GM12875 (cell line): ENCODE data around the gene TRIP12.
"Not testable (repeated sequence)": the region's sequence is repeated elsewhere in the genome, so short reads cannot be mapped to it uniquely, and the experiment has no call there.

Source experiments
- H3K4me3 ChIP-seq: one replicate; pipeline ENCODE4 v1.5.1; 2011; ENCODE audit warnings: low read depth, low read length, control low read depth
- TF ChIP-seq, protein P1 (sequence below): IDR thresholded peaks from 2 replicates; pipeline ENCODE4 v1.5.1; 2011; ENCODE audit warnings: low read depth, mild to moderate bottlenecking, control low read depth, inconsistent platforms, low read length, moderate library complexity, borderline replicate concordance; ENCODE audit not compliant: insufficient read depth

Gene TRIP12

DNA sequence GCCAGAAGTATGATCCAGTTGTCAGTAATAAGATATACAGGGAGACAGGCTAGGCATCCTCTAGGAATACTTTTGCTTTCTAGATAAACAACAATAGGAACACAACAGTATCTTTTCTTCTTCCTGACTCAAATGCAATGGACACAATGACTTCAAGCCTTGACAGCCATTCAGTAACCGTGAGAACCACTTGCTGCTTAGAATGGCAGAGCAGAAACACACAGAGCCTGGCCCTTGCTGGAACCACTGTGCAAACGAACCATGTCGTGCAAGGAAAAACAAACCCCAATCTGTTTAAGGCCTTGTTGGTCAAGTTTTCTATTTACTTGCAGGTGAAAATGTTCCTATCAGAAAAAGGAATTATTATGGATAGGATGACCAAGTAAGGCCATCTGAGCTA is 18.8 kb downstream of the TRIP12 start:
- TF ChIP-seq, protein P1, sequence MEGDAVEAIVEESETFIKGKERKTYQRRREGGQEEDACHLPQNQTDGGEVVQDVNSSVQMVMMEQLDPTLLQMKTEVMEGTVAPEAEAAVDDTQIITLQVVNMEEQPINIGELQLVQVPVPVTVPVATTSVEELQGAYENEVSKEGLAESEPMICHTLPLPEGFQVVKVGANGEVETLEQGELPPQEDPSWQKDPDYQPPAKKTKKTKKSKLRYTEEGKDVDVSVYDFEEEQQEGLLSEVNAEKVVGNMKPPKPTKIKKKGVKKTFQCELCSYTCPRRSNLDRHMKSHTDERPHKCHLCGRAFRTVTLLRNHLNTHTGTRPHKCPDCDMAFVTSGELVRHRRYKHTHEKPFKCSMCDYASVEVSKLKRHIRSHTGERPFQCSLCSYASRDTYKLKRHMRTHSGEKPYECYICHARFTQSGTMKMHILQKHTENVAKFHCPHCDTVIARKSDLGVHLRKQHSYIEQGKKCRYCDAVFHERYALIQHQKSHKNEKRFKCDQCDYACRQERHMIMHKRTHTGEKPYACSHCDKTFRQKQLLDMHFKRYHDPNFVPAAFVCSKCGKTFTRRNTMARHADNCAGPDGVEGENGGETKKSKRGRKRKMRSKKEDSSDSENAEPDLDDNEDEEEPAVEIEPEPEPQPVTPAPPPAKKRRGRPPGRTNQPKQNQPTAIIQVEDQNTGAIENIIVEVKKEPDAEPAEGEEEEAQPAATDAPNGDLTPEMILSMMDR: no peak

DNA sequence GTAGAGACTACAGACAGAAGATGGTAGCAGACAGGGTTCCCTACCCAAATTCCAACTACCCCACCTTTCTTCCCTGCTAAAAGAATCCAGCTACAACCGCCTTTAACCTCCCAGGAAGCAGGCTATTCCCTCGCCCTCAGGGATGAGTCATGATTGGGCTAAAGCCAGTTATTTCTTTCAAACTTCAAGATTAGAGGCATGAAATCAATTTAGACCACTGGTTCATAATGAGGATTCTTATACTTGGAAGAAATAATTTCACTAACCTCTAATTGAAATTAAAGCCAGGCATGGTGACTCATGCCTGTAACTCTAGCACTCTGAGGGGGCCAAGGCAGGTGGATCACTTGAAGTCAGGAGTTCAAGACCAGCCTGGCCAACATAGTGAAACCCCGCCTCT is 20.0 kb downstream of the TRIP12 start:
- no peak overlapping the region for H3K4me3 ChIP-seq
- TF ChIP-seq, protein P1: no peak

More for the DNA sequence above, 18.8 kb downstream of the TRIP12 start:
- H3K4me3 ChIP-seq: no peak overlapping the region

DNA sequence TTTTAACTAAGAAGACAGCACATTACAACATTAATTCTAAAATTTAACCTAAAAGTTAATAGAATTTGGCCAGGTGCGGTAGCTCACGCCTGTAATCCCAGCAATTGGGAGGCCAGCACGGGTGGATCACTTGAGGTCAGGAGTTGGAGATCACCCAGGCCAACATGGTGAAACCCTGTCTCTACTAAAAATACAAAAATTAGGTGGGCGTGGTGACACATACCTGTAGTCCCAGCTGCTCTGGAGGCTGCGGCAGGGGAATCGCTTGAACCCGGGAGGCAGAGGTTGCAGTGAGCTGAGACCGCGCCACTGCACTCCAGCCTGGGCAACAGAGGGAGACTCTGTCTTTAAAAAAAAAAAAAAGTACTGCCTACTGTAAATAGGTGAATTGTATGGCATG is 21.3 kb downstream of the TRIP12 start:
- H3K4me3 ChIP-seq: not testable (repeated sequence)

DNA sequence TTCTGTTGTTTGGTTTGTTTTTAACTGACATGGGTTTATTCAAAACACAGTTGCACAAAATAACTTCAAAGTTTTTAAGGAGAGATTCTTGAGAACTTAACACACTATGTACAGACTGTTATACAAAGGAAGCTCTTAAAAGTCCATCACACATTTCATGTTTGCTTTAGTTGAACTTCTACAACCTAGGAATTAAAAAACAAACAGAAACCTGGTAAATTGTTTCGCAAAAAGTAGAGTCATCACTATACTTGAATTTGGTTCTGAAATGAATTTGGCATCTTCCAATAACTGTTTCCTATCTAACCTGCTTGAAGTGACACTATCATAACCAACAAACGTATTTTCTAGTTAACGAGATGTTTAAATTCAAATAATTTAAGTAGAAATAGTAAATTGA is 21.8 kb downstream of the TRIP12 start:
- TF ChIP-seq, protein P1: no peak
- H3K4me3 ChIP-seq: no peak overlapping the region

DNA sequence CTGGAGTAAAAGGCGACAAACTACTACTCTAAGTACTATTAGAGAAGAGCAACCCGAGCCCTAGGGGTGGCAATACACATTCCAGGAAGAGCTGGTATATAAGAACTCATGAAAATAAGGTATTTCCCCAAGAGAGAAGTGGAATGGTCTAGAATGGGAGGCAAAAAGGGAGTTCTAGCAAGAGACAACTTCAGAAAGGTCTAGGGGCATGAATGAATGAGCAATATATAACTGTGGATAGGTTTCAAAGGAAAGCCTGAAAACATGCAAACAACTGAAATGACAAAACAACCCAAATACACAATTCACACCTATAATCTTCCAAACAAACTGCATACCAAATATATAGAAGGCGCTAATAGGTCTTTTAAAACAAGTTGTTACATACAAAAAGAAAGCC is 22.2 kb downstream of the TRIP12 start:
- no peak overlapping the region for H3K4me3 ChIP-seq
- TF ChIP-seq, protein P1: no peak

DNA sequence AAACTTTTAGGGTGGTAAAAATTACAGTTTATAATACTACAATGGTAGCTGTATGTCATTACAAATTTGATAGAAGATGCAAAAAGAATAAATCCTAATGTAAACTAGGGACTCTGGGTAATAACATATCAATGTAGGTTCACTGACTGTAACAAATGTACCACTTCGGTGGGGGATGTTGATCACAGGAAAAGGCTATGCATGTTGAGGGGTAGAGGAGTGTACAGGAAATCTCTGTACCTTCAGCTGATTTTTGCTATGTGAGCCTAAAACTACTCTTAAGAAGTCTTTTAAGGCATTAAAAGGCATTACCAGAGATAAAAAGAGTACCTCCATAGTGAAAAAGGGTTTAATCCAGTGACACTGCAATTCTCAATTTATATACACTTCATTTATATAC is 25.0 kb downstream of the TRIP12 start:
- TF ChIP-seq, protein P1: no peak
- no peak overlapping the region for H3K4me3 ChIP-seq

DNA sequence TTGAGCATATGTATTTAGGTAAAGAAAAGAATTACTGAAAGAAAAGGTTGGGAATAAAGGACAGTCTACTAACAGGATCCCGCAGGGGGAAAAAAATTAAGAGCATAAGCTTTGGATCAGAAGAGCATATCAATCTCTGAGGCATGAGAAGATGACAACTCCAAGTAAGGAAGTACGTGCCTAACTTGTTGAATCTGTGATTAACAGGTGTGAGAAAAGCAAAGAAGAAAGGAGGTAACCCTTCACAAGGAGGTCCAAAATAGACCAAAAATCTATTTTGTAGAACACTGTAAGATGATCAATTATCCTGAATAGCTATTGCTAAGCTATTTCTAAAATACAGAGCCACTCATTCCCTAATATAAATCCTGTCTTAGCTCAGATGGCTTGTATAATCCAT is 32.8 kb downstream of the TRIP12 start:
- no peak overlapping the region for H3K4me3 ChIP-seq

DNA sequence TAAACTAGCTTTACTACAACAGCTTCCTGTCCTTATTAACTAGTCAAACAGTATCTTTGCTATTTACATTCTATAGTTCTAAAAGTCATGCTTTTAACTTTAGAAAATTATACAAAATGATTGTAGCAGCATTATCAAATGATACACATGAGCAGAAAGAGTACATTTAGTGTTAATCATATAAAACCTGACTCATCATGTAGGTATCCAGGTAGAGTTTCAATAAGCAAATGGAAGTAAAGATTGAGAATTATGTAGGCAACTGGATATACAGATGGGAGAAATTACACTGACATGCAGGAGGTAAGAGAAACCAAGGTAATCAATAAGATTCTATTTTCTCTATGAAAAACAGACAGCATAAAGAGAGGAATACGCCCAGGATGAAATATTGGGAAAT is 33.8 kb downstream of the TRIP12 start:
- TF ChIP-seq, protein P1: no peak
- H3K4me3 ChIP-seq: no peak overlapping the region

More for the DNA sequence above, 32.8 kb downstream of the TRIP12 start:
- TF ChIP-seq, protein P1: no peak
